ENCODE data around the gene ATOSA. TPM values are rescaled to one million over a fixed set of nuclear protein-coding genes. Genes with fewer than 3 reads are reported as not detected.

Gene ATOSA
- total RNA-seq, 6 experiments from 2014 or later = 17.3 to 28.2 (median 22.0) TPM

DNA sequence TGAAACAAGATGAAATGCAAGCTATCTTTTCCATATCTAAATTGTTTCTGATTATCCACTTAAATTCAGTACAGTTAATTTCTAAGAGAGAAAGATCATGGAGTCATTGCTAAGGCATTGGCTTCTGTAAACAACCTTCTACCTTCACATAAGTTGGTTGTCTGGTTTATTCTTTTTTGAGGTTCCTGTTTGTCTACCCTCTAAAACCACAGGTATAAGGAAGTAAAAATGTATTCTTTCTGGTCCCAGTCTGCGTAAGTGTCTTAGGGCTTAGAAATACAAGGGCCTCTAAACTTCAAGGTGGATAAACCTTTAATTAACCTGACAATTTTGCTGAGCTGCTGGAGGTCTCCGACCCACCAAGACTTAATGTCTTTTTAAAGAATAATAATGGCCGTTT is 3.6 kb upstream of the ATOSA start:
- DNase-seq = no peak
- Mint-ChIP-seq H3K27me3 (ENCODE audit: insufficient read depth) (peaks cover 13% of the 10 kb centered on the region), H3K4me3 (no peak overlapping the region), H3K9me3 (no peaks in the 10 kb centered on the region), H3K36me3 (ENCODE audit: low read depth) (no peaks in the 10 kb centered on the region), H3K4me1 (ENCODE audit: low read depth) (peaks cover 20% of the 10 kb centered on the region), H3K27ac (no peak overlapping the region)
- TF ChIP-seq, protein P1, sequence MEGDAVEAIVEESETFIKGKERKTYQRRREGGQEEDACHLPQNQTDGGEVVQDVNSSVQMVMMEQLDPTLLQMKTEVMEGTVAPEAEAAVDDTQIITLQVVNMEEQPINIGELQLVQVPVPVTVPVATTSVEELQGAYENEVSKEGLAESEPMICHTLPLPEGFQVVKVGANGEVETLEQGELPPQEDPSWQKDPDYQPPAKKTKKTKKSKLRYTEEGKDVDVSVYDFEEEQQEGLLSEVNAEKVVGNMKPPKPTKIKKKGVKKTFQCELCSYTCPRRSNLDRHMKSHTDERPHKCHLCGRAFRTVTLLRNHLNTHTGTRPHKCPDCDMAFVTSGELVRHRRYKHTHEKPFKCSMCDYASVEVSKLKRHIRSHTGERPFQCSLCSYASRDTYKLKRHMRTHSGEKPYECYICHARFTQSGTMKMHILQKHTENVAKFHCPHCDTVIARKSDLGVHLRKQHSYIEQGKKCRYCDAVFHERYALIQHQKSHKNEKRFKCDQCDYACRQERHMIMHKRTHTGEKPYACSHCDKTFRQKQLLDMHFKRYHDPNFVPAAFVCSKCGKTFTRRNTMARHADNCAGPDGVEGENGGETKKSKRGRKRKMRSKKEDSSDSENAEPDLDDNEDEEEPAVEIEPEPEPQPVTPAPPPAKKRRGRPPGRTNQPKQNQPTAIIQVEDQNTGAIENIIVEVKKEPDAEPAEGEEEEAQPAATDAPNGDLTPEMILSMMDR (IDR thresholded peaks at IDR 0.05) = no peak

DNA sequence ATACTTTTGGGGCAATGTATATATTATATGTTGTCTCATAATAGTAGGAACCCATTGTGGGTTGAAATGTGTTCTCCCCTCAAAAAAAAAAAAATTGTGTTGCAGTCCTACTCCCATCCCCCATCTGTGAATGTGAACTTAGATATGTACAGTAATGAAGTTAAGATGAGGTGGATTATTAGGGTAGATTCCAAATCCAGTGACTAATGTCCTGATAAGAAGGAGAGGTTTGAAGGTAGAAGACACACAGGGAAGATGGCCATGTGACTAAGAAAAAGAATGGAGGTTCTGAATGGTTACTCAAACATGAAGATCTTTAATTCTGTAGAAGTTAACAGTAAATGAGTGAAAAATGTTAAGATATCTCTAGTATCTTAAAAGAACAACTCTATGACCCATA is 3.0 kb upstream of the ATOSA start:
- Mint-ChIP-seq H3K27me3 (ENCODE audit: insufficient read depth) (peaks cover 13% of the 10 kb centered on the region), H3K9me3 (no peaks in the 10 kb centered on the region), H3K4me1 (ENCODE audit: low read depth) (peaks cover 23% of the 10 kb centered on the region), H3K4me3 (no peak overlapping the region), H3K27ac (no peak overlapping the region), H3K36me3 (ENCODE audit: low read depth) (peaks cover 3% of the 10 kb centered on the region)
- DNase-seq = no peak
- TF ChIP-seq, protein P1 (IDR thresholded peaks at IDR 0.05) = no peak

DNA sequence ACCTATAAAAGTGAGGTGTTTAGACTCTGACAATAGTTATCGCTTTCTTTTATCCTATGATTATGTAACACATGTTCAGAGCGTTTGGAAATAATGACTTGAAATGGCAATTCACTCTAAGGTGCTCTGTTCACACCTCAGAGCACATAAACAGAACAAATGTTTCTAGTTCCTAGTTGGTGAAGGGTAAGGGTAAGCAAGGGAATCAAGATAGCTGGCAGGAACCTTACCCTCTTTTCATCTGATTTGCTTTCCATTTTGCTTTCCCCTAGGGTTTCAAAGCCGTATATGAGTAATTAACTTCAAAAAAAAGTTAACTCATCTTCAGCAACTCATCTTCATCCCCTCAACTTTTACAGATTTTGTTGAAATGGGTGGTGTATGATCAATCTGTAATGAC is 2.3 kb upstream of the ATOSA start:
- Mint-ChIP-seq H3K36me3 (ENCODE audit: low read depth) (peaks cover 5% of the 10 kb centered on the region), H3K9me3 (no peaks in the 10 kb centered on the region), H3K4me1 (ENCODE audit: low read depth) (peaks cover 27% of the 10 kb centered on the region), H3K27me3 (ENCODE audit: insufficient read depth) (peaks cover 8% of the 10 kb centered on the region), H3K27ac (no peak overlapping the region), H3K4me3 (no peak overlapping the region)
- TF ChIP-seq, protein P1 (IDR thresholded peaks at IDR 0.05) = no peak
- no peak for DNase-seq

DNA sequence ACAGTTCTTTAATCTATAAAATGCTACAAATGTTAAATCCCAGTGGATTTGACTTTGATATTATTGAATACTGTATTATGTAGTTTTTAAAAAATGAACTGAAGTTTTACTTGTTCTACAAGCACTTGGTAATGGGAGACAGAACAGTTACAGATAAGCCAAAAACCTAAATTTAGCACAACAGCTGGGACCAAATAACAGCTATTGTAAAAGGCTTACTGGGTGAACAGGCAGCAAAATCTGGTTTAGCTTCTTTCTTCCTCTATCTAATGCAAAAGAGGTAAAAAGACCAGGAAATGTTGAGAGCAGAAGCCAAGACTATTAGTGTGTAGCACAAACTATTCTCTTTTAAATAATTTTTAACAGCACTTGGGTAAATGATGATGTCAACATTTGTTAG is 1.6 kb upstream of the ATOSA start:
- TF ChIP-seq, protein P1 (IDR thresholded peaks at IDR 0.05) = no peak
- Mint-ChIP-seq H3K9me3 (no peaks in the 10 kb centered on the region), H3K27ac (no peak overlapping the region), H3K27me3 (ENCODE audit: insufficient read depth) (peaks cover 7% of the 10 kb centered on the region), H3K36me3 (ENCODE audit: low read depth) (peaks cover 9% of the 10 kb centered on the region), H3K4me3 (no peak overlapping the region), H3K4me1 (ENCODE audit: low read depth) (peaks cover 33% of the 10 kb centered on the region)
- no peak for DNase-seq

DNA sequence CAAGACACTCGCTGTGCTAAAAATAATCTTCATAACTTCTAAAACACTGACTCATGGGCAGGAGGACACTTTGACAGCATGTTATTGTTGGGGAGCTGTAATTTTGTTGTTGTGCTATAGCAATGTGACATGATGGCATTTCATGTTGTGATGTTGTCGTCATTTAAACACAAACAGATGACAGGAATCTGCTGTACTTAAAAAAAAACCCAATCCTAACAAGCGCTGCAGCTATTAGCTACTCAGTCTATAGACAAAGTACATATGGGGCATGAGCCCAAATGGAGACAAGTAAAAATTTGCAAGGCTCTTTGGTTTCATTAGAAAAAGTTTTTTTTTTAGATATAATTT is 828 bp upstream of the ATOSA start:
- peak; percentile 53 for DNase-seq
- TF ChIP-seq, protein P1 (IDR thresholded peaks at IDR 0.05) = no peak
- H3K27ac Mint-ChIP-seq = peak overlapping the region; percentile 99
- H3K4me3 Mint-ChIP-seq = peak overlapping the region; percentile 100
- H3K4me1 Mint-ChIP-seq (ENCODE audit: low read depth) = peaks cover 38% of the 10 kb centered on the region
- no peaks in the 10 kb centered on the region for H3K9me3 Mint-ChIP-seq
- peaks cover 14% of the 10 kb centered on the region for H3K36me3 Mint-ChIP-seq (ENCODE audit: low read depth)
- H3K27me3 Mint-ChIP-seq (ENCODE audit: insufficient read depth) = peaks cover 5% of the 10 kb centered on the region

Data from HFFc6 (cell line).